Measurements from ENCODE around the gene ZNF324. TPM values are rescaled to one million over a fixed set of nuclear protein-coding genes. Genes with fewer than 3 reads are reported as not detected.
A peak's percentile ranks its signal among the peaks of the same experiment; 100 is the strongest.

ZNF324 gene
- total RNA-seq, 2 donors from 2014 or later, result 19.8 to 31.7 TPM

- Histone ChIP-seq H3K4me1 (ENCODE audit: control insufficient read depth in 1 of 2, low read depth in 2 of 2) (peaks cover 2 to 21% of the 10 kb centered on the region in 2 donors), H3K9me3 (no peaks in the 10 kb centered on the region), H3K27me3 (replicated peaks; ENCODE audit: insufficient read depth) (no peaks in the 10 kb centered on the region), H3K36me3 (peaks cover 25% of the 10 kb centered on the region), H3K4me3 (no peak overlapping the region), H3K27ac (peak overlapping the region; percentile 92 to 96)
- DNase-seq (ENCODE audit: low spot score) (no peak), ATAC-seq (ENCODE audit: insufficient number of reproducible peaks, low FRiP score, low read depth) (no peak)
- no peak for TF ChIP-seq CTCF (IDR thresholded peaks at IDR 0.05)
Observed at GRCh38 chr19:58474291-58474996, 7.6 kb downstream of the ZNF324 start.

GRCh38 chr19:58474997-58475713 is 8.3 kb downstream of the ZNF324 start:
- H3K27me3 ChIP-seq (replicated peaks; ENCODE audit: insufficient read depth), result no peaks in the 10 kb centered on the region
- TF ChIP-seq CTCF (IDR thresholded peaks at IDR 0.05), result no peak
- H3K9me3 ChIP-seq, result no peaks in the 10 kb centered on the region
- H3K4me1 ChIP-seq (ENCODE audit: control insufficient read depth in 1 of 2, low read depth in 2 of 2), result peaks cover 2 to 21% of the 10 kb centered on the region in 2 donors
- peaks cover 26% of the 10 kb centered on the region for H3K36me3 ChIP-seq
- ATAC-seq (ENCODE audit: insufficient number of reproducible peaks, low FRiP score, low read depth) (no peak), DNase-seq (ENCODE audit: low spot score) (no peak)
- H3K27ac ChIP-seq, result peak overlapping the region; percentile 92 to 96
- peak overlapping the region; percentile 81 for H3K4me3 ChIP-seq

- H3K27ac ChIP-seq, result peak within 1 kb of the TSS; percentile 92 to 96
- peak within 1 kb of the TSS; percentile 81 for H3K4me3 ChIP-seq
- H3K27me3 ChIP-seq (replicated peaks; ENCODE audit: insufficient read depth), result no peaks in the 10 kb centered on the region
- H3K36me3 ChIP-seq, result peaks cover 31% of the 10 kb centered on the region
- H3K9me3 ChIP-seq, result no peaks in the 10 kb centered on the region
- peaks cover 2 to 21% of the 10 kb centered on the region in 2 donors for H3K4me1 ChIP-seq (ENCODE audit: control insufficient read depth in 1 of 2, low read depth in 2 of 2)
- DNase-seq (ENCODE audit: low spot score) (peak; percentile 97), ATAC-seq (ENCODE audit: insufficient number of reproducible peaks, low FRiP score, low read depth) (peak; percentile 87)
- no peak for TF ChIP-seq CTCF (IDR thresholded peaks at IDR 0.05)
Observed at GRCh38 chr19:58475714-58476497, 9.0 kb downstream of the ZNF324 start, which contains the start of gene ZNF446. Gene ZNF446 (plus strand): TSS chr19:58476352. CDS start chr19:58477219, 867 bp downstream.

- peak overlapping the region; percentile 92 to 96 for H3K27ac ChIP-seq
- peak; percentile 36 for DNase-seq (ENCODE audit: low spot score)
- H3K36me3 ChIP-seq, result peaks cover 34% of the 10 kb centered on the region
- peak overlapping the region; percentile 81 for H3K4me3 ChIP-seq
- no peak for TF ChIP-seq CTCF (IDR thresholded peaks at IDR 0.05)
- H3K4me1 ChIP-seq (ENCODE audit: control insufficient read depth in 1 of 2, low read depth in 2 of 2), result peaks cover 2 to 21% of the 10 kb centered on the region in 2 donors
- no peaks in the 10 kb centered on the region for H3K9me3 ChIP-seq
- H3K27me3 ChIP-seq (replicated peaks; ENCODE audit: insufficient read depth), result no peaks in the 10 kb centered on the region
- peak; percentile 34 for ATAC-seq (ENCODE audit: insufficient number of reproducible peaks, low FRiP score, low read depth)
Observed at GRCh38 chr19:58476498-58477015, 9.7 kb downstream of the ZNF324 start.

All from thoracic aorta (tissue), 2 donors.